Left colon (tissue), 2 donors: ENCODE results near the gene FOXJ2. TPM values are rescaled to one million over a fixed set of nuclear protein-coding genes. Genes with fewer than 3 reads are reported as not detected.
"Not testable (repeated sequence)": the region's sequence is repeated elsewhere in the genome, so short reads cannot be mapped to it uniquely, and the experiment has no call there.

ENCODE experiments used
- ATAC-seq: fragments of 200-7000 bp; cut with Tn5 transposase; one replicate; pipeline ENCODE4 v1.9.1; 2020; ENCODE audit warnings: mild to moderate bottlenecking, moderate library complexity
- DNase-seq, 2 donors: peaks; one replicate each; pipeline ENCODE4 v3.0.0-alpha.2; 2020
- intact Hi-C, 2 donors: fragments of 100-400 bp; cut with DNase I in 1 of 2; cut with micrococcal nuclease in 1 of 2; formaldehyde crosslinking; loops; one replicate each; pipeline versions ENCODE4 v1.11.2 to v1.14.0; 2022; cut with DNase I, micrococcal nuclease
- total RNA-seq, 2 donors: library from RNA; stranded (reverse); fragmentation: NEBNext Ultra II Directional; extraction: Animal tissue kit (Norgen Biotek cat#: 25700); gene quantifications; one replicate each; pipeline ENCODE4 v1.2.1, GENCODE V29; 2021
- donor health status: DM: no; HTN: no; CAD: no.
- donor health status: DM: yes; HTN: yes; CAD: no.

Gene FOXJ2
- total RNA-seq, 2 donors from 2014 or later: 10.7 to 13.3 TPM

GRCh38 chr12:8089277-8089676 lies 56.8 kb downstream of the FOXJ2 start:
- intact Hi-C loops, DNase-seq, ATAC-seq: not testable (repeated sequence)

GRCh38 chr12:8089716-8090115 lies 57.2 kb downstream of the FOXJ2 start:
- no peak for ATAC-seq
- intact Hi-C loops: no loop called here

DNA sequence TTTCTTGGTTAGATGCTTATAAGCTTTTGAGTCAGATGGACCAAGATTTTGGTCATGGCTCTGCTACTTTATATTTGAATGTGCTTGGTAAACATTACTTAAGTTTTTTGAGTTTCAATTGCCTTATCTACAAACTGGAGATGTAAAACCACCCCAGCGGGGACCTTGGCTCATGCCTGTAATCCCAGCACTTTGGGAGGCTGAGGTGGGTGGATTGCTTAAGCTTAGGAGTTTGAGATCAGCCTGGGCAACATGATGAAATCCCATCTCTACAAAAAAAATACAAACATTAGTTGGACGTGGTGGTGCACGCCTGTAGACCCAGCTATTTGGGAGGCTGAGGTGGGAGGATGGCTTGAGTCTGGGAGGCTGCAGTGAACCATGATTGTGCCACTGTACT lies 60.8 kb downstream of the FOXJ2 start:
- DNase-seq: no peak
- ATAC-seq: no peak
- intact Hi-C loops: no loop called here

More at GRCh38 chr12:8089716-8090115, 57.2 kb downstream of the FOXJ2 start:
- DNase-seq: no peak

GRCh38 chr12:8096281-8096915 lies 63.9 kb downstream of the FOXJ2 start:
- intact Hi-C loops: no loop called here
- DNase-seq (no peak), ATAC-seq (no peak)

DNA sequence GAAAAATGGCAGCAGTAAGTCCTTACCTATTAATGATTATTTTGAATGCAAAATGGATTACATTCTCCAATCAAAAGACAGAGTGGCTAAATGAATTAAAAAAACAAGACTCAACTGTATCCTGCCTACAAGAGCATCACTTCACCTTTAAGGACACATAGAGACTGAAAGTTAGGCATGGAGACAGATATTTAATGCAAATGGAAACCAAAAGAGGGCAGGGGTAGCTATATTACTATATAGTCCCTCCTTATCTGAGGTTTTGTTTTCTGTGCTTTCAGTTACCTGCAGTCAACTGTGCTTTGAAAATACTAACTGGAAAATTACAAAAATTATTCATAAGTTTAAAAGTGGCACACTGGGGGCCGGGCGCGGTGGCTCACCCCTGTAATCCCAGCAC lies 66.7 kb downstream of the FOXJ2 start:
- DNase-seq (no peak), ATAC-seq (no peak)
- intact Hi-C loops: no loop called here

Other genes starting within 250 kb of the FOXJ2 start
- gene NANOG, start 243.3 kb upstream of the FOXJ2 start, total RNA-seq: under 1 TPM; 0.09 to 0.22 TPM
- gene SLC2A14, start 159.8 kb upstream of the FOXJ2 start, total RNA-seq: under 1 TPM; 0.36 to 0.37 TPM
- gene SLC2A3, start 96.5 kb upstream of the FOXJ2 start, total RNA-seq: 10 to 100 TPM in 1 of 2 donors, 1 to 10 TPM in 1; 8.9 to 11.8 TPM
- gene C3AR1, start 33.6 kb downstream of the FOXJ2 start, total RNA-seq: 1 to 10 TPM; 2.1 to 7.4 TPM
- 10 to 100 TPM; 41.1 to 43.8 TPM for gene NECAP1, start 49.6 kb downstream of the FOXJ2 start, total RNA-seq
- 1 to 10 TPM in 1 of 2 donors, under 1 TPM in 1; 0.70 to 1.3 TPM for gene CLEC4A, start 90.9 kb downstream of the FOXJ2 start, total RNA-seq
- gene ZNF705A, start 124.3 kb downstream of the FOXJ2 start, total RNA-seq: not detected
- gene FAM90A1, start 194.9 kb downstream of the FOXJ2 start, total RNA-seq: under 1 TPM; 0.11 to 0.49 TPM